HG02642 (cell line): Measurements from ENCODE around the gene MAP3K12.

Experiments used
- ATAC-seq: cut with Tn5 transposase; IDR thresholded peaks from one replicate; pipeline ENCODE4 v1.9.1; 2021; ENCODE audit warnings: mild to moderate bottlenecking; ENCODE audit not compliant: unreplicated experiment, poor library complexity

The MAP3K12 gene

GRCh38 chr12:53510181-53510812, 11.0 kb upstream of the MAP3K12 start:
- no peak for ATAC-seq

GRCh38 chr12:53508534-53509170, 9.4 kb upstream of the MAP3K12 start:
- peak; percentile 77 for ATAC-seq

- ATAC-seq = no peak
Observed at GRCh38 chr12:53507603-53507885, 8.3 kb upstream of the MAP3K12 start.

- ATAC-seq = no peak
Observed at GRCh38 chr12:53506881-53507602, 7.8 kb upstream of the MAP3K12 start, which contains the start of gene NPFF. TSS of gene NPFF (minus strand) at chr12:53507484. CDS start at chr12:53507474, 10 bp downstream.

GRCh38 chr12:53506450-53506785, 7.2 kb upstream of the MAP3K12 start:
- no peak for ATAC-seq

GRCh38 chr12:53505555-53506449, 6.5 kb upstream of the MAP3K12 start:
- ATAC-seq = no peak

GRCh38 chr12:53505086-53505485, 5.8 kb upstream of the MAP3K12 start:
- no peak for ATAC-seq

GRCh38 chr12:53504004-53504920, 5.0 kb upstream of the MAP3K12 start:
- ATAC-seq = no peak

- no peak for ATAC-seq
Observed at GRCh38 chr12:53502983-53503728, 3.9 kb upstream of the MAP3K12 start.

- no peak for ATAC-seq
Observed at GRCh38 chr12:53502331-53502730, 3.1 kb upstream of the MAP3K12 start.

GRCh38 chr12:53501615-53502181, 2.4 kb upstream of the MAP3K12 start:
- ATAC-seq = no peak

- ATAC-seq = peak; percentile 78
Observed at GRCh38 chr12:53500776-53501614, 1.7 kb upstream of the MAP3K12 start, which contains the start of gene TARBP2. TSS of gene TARBP2 (plus strand) at chr12:53501283. CDS start at chr12:53501409, 126 bp downstream.

- ATAC-seq = no peak
Observed at GRCh38 chr12:53500142-53500775, 1.0 kb upstream of the MAP3K12 start.

- ATAC-seq = no peak
Observed at GRCh38 chr12:53498235-53498630, 1.0 kb downstream of the MAP3K12 start.

- no peak for ATAC-seq
Observed at GRCh38 chr12:53497461-53497860, 1.8 kb downstream of the MAP3K12 start.

GRCh38 chr12:53496752-53497032, 2.6 kb downstream of the MAP3K12 start:
- no peak for ATAC-seq

- no peak for ATAC-seq
Observed at GRCh38 chr12:53495903-53496751, 3.1 kb downstream of the MAP3K12 start.
